CD14-positive monocyte (primary cell): ENCODE measurements around the gene SNRPA1. TPM values are rescaled to one million over a fixed set of nuclear protein-coding genes. Genes with fewer than 3 reads are reported as not detected.
A peak's percentile ranks its signal among the peaks of the same experiment; 100 is the strongest.

ENCODE experiments used
- DNase-seq, 3 donors: peaks; one replicate each; pipeline ENCODE4 v3.0.0-alpha.2; 2011 to 2022
- H2AFZ ChIP-seq: 2 replicates; pipeline ENCODE4 v1.6.0; 2012; ENCODE audit warnings: mild to moderate bottlenecking, low read depth, low read length, inconsistent platforms; ENCODE audit not compliant: insufficient read depth, poor library complexity, severe bottlenecking
- H3K27ac ChIP-seq, 2 donors: 1 replicate in 1 of 2; 2 replicates in 1 of 2; pipeline ENCODE4 v1.5.1; 2012 to 2013; ENCODE audit warnings: low read length in 2 of 2, control low read depth in 1 of 2, inconsistent platforms in 1 of 2, low read depth in 1 of 2, mild to moderate bottlenecking in 1 of 2
- H3K27me3 ChIP-seq, 2 donors: one replicate each; pipeline versions ENCODE4 v1.6.0 to v1.6.1; 2011 to 2013; ENCODE audit warnings: low read length in 2 of 2; ENCODE audit not compliant: control insufficient read depth in 2 of 2, insufficient read depth in 2 of 2
- H3K36me3 ChIP-seq, 2 donors: replicated peaks in 1 of 2; 1 replicate in 1 of 2; 2 replicates in 1 of 2; pipeline versions ENCODE4 v1.5.1 to v1.6.1; 2012 to 2013; ENCODE audit warnings: low read length in 2 of 2, control low read depth in 1 of 2, inconsistent platforms in 1 of 2, mild to moderate bottlenecking in 1 of 2; ENCODE audit not compliant: insufficient read depth in 2 of 2, control insufficient read depth in 1 of 2
- H3K4me1 ChIP-seq, 2 donors: 1 replicate in 1 of 2; 2 replicates in 1 of 2; pipeline versions ENCODE4 v1.5.1 to v1.6.1; 2012 to 2013; ENCODE audit warnings: low read length in 2 of 2, control low read depth in 1 of 2, inconsistent platforms in 1 of 2, mild to moderate bottlenecking in 1 of 2, moderate library complexity in 1 of 2; ENCODE audit not compliant: insufficient read depth in 2 of 2, control insufficient read depth in 1 of 2
- H3K4me2 ChIP-seq: replicated peaks from 2 replicates; pipeline ENCODE3; 2012; ENCODE audit warnings: low read length, moderate library complexity, mild to moderate bottlenecking; ENCODE audit not compliant: poor library complexity, severe bottlenecking; ENCODE audit errors: extremely low read depth
- H3K4me3 ChIP-seq, 3 experiments: fragments of 200-600 bp in 1 of 3; sonication (generic) in 1 of 3; replicated peaks in 1 of 3; 1 replicate in 2 of 3; 2 replicates in 1 of 3; pipeline ENCODE4 v1.5.1; 2011 to 2013; ENCODE audit warnings: low read length in 3 of 3, mild to moderate bottlenecking in 3 of 3, control low read depth in 2 of 3, low read depth in 2 of 3, inconsistent platforms in 1 of 3, moderate library complexity in 1 of 3
- H3K79me2 ChIP-seq: 2 replicates; pipeline ENCODE4 v1.6.0; 2012; ENCODE audit warnings: mild to moderate bottlenecking, control low read depth, inconsistent platforms, low read length, moderate library complexity; ENCODE audit not compliant: insufficient read depth
- H3K9ac ChIP-seq: 2 replicates; pipeline ENCODE4 v1.6.0; 2017; ENCODE audit warnings: low read length, mild to moderate bottlenecking; ENCODE audit not compliant: insufficient read depth, poor library complexity, severe bottlenecking
- H3K9me3 ChIP-seq, 2 donors: replicated peaks in 1 of 2; 1 replicate in 1 of 2; 2 replicates in 1 of 2; pipeline versions ENCODE4 v1.5.1 to v1.6.1; 2012 to 2013; ENCODE audit warnings: low read length in 2 of 2, control low read depth in 1 of 2; ENCODE audit not compliant: control insufficient read depth in 1 of 2, insufficient read depth in 1 of 2
- H4K20me1 ChIP-seq: 2 replicates; pipeline ENCODE4 v1.6.0; 2012; ENCODE audit warnings: mild to moderate bottlenecking, low read length, control low read depth, moderate library complexity; ENCODE audit not compliant: insufficient read depth
- H3K27ac Mint-ChIP-seq, 7 donors: one replicate each; pipeline ENCODE4 v1.8.0; 2020; ENCODE audit warnings: mild to moderate bottlenecking in 7 of 7, mixed read lengths in 7 of 7, moderate library complexity in 6 of 7, inconsistent platforms in 2 of 7
- H3K27me3 Mint-ChIP-seq, 3 donors: one replicate each; pipeline ENCODE4 v1.8.0; 2021 to 2022; ENCODE audit warnings: low read depth in 3 of 3, mild to moderate bottlenecking in 3 of 3, mixed read lengths in 3 of 3, moderate library complexity in 3 of 3, inconsistent platforms in 1 of 3
- H3K36me3 Mint-ChIP-seq, 2 donors: one replicate each; pipeline ENCODE4 v1.8.0; 2020; ENCODE audit warnings: mixed read lengths in 2 of 2, inconsistent platforms in 1 of 2, mild to moderate bottlenecking in 1 of 2
- H3K4me1 Mint-ChIP-seq: one replicate; pipeline ENCODE4 v1.8.0; 2020; ENCODE audit warnings: mild to moderate bottlenecking, mixed read lengths
- H3K4me3 Mint-ChIP-seq, 2 donors: one replicate each; pipeline ENCODE4 v1.8.0; 2020; ENCODE audit warnings: mild to moderate bottlenecking in 2 of 2, mixed read lengths in 2 of 2, moderate library complexity in 1 of 2
- H3K9me3 Mint-ChIP-seq, 7 donors: one replicate each; pipeline ENCODE4 v1.8.0; 2020 to 2022; ENCODE audit warnings: mixed read lengths in 7 of 7, mild to moderate bottlenecking in 6 of 7, moderate library complexity in 6 of 7, inconsistent platforms in 2 of 7
- CTCF ChIP-seq: fragments of 200-600 bp; IDR thresholded peaks from one replicate; pipeline ENCODE4 v1.8.0; 2022; ENCODE audit warnings: antibody characterized with exemption, mild to moderate bottlenecking
- WGBS: methylation state at CpG from one replicate; pipeline ENCODE4 v1.1.5; 2013; ENCODE audit warnings: missing lambda C conversion rate; ENCODE audit not compliant: insufficient coverage; 5-methylcytosine and 5-hydroxymethylcytosine counted together
- intact Hi-C, 2 donors: fragments of 100-400 bp; cut with micrococcal nuclease; formaldehyde crosslinking; loops; one replicate each; pipeline versions ENCODE4 v1.15.0 to v1.15.1; 2023
- polyA plus RNA-seq, 3 donors: library from polyadenylated mRNA; depleted of rRNA in 1 of 3; unstranded in 2 of 3; stranded (reverse) in 1 of 3; fragments of 300-500 nt in 2 of 3; fragments of >200 nt in 1 of 3; fragmentation: Illumina TruSeq in 2 of 3; gene quantifications; 1 replicate in 2 of 3; 2 replicates in 1 of 3; pipeline ENCODE4 v1.2.3, GENCODE V29; 2012 to 2021

The SNRPA1 gene
- polyA plus RNA-seq, 3 donors: 23.8 to 65.5 (median 35.4) TPM

GRCh38 chr15:101246391-101246790 lies 48.7 kb downstream of the SNRPA1 start:
- Histone ChIP-seq H3K27me3 (no peaks in the 10 kb centered on the region), H3K9ac (no peak overlapping the region), H3K4me2 (peak overlapping the region; percentile 58), H2AFZ (no peak overlapping the region), H3K27ac (peak overlapping the region in 1 of 2 donors; percentile 72), H3K36me3 (peaks cover 0 to 5% of the 10 kb centered on the region in 2 donors), H3K4me3 (peak overlapping the region in 1 of 3 experiments; percentile 69), H3K79me2 (peaks cover 96% of the 10 kb centered on the region), H3K9me3 (no peaks in the 10 kb centered on the region), H3K4me1 (peaks cover 94% of the 10 kb centered on the region in 2 donors), H4K20me1 (peaks cover 65% of the 10 kb centered on the region)
- Mint-ChIP-seq H3K4me3 (peak overlapping the region; percentile 40 to 45), H3K27ac (peak overlapping the region; percentile 24 to 77 (median 52)), H3K9me3 (no peaks in the 10 kb centered on the region), H3K36me3 (peaks cover 19 to 35% of the 10 kb centered on the region in 2 donors), H3K4me1 (peaks cover 89% of the 10 kb centered on the region), H3K27me3 (peaks cover 0 to 7% (median 0%) of the 10 kb centered on the region in 3 donors)
- no CpG with 5 or more reads among the region's 6 CpGs for WGBS
- no peak for TF ChIP-seq CTCF
- no peak for DNase-seq
- intact Hi-C loops: loop anchor here in 1 of 2 donors (2.0 kb wide), 1 partner anchor 124 kb away; no protein-coding TSS in a partner anchor

GRCh38 chr15:101244889-101245668 lies 50.0 kb downstream of the SNRPA1 start:
- intact Hi-C loops: loop anchor here (5.0 kb wide), 2 partner anchors 43 to 53 kb away; no protein-coding TSS in a partner anchor
- no peak overlapping the region for H3K9ac ChIP-seq

More at GRCh38 chr15:101244889-101245668, 50.0 kb downstream of the SNRPA1 start:
- no peak for TF ChIP-seq CTCF
- peak overlapping the region; percentile 72 for H3K4me2 ChIP-seq
- Mint-ChIP-seq H3K9me3 (no peaks in the 10 kb centered on the region), H3K27ac (peak overlapping the region; percentile 27 to 95 (median 85)), H3K36me3 (peaks cover 16 to 38% of the 10 kb centered on the region in 2 donors), H3K4me3 (peak overlapping the region in 1 of 2 donors; percentile 72), H3K27me3 (peaks cover 0 to 7% (median 0%) of the 10 kb centered on the region in 3 donors), H3K4me1 (peaks cover 94% of the 10 kb centered on the region)
- H3K79me2 ChIP-seq: peaks cover 98% of the 10 kb centered on the region
- H3K4me3 ChIP-seq: peak overlapping the region in 1 of 3 experiments; percentile 69
- no peak overlapping the region for H2AFZ ChIP-seq
- 97% methylated on average over 10 of the region's 14 CpGs for WGBS
- peak overlapping the region; percentile 45 to 72 for H3K27ac ChIP-seq
- H3K9me3 ChIP-seq: no peaks in the 10 kb centered on the region
- peaks cover 60% of the 10 kb centered on the region for H4K20me1 ChIP-seq
- no peaks in the 10 kb centered on the region for H3K27me3 ChIP-seq
- peaks cover 100% of the 10 kb centered on the region in 2 donors for H3K4me1 ChIP-seq
- H3K36me3 ChIP-seq: peaks cover 0 to 5% of the 10 kb centered on the region in 2 donors
- DNase-seq: no peak
